B cell (primary cell): ENCODE results near the gene SNRPF. TPM values are rescaled to one million over a fixed set of nuclear protein-coding genes. Genes with fewer than 3 reads are reported as not detected.

ENCODE experiments used
- ATAC-seq: fragments of 200-7000 bp; cut with Tn5 transposase; one replicate; pipeline ENCODE4 v1.10.0; 2021; ENCODE audit warnings: low read depth, mild to moderate bottlenecking, moderate number of reproducible peaks, moderate library complexity
- CTCF ChIA-PET: fragments of 350-600 bp; sonication (Branson Sonifier 250); formaldehyde crosslinking; loops from one replicate; lab custom pipeline; 2021; ENCODE audit warnings: antibody characterized with exemption, inconsistent platforms; lab: Charles Lee
- POLR2A ChIA-PET: fragments of 350-600 bp; sonication (Branson Sonifier 250); formaldehyde crosslinking; loops from one replicate; lab custom pipeline; 2021; ENCODE audit warnings: antibody characterized with exemption; lab: Charles Lee
- DNase-seq: peaks from one replicate; pipeline ENCODE4 v3.0.0; 2013
- H2AFZ ChIP-seq: 2 replicates; pipeline ENCODE4 v1.6.1; 2012; ENCODE audit warnings: mild to moderate bottlenecking, low read depth, low read length; ENCODE audit not compliant: insufficient read depth, poor library complexity, severe bottlenecking
- H3K27ac ChIP-seq, 2 donors: 1 replicate in 1 of 2; 2 replicates in 1 of 2; pipeline ENCODE4 v1.5.1; 2012 to 2013; ENCODE audit warnings: low read length in 2 of 2, mild to moderate bottlenecking in 2 of 2, moderate library complexity in 1 of 2
- H3K27me3 ChIP-seq, 4 experiments: fragments of 200-600 bp in 1 of 4; sonication (generic) in 1 of 4; replicated peaks in 1 of 4; 1 replicate in 2 of 4; 2 replicates in 2 of 4; pipeline versions ENCODE4 v1.6.1 to v1.7.0; 2013 to 2016; ENCODE audit warnings: low read length in 3 of 4, mild to moderate bottlenecking in 2 of 4, mixed read lengths in 1 of 4, moderate library complexity in 1 of 4; ENCODE audit not compliant: insufficient read depth in 4 of 4, control insufficient read depth in 3 of 4; ENCODE audit errors: control extremely low read depth in 1 of 4
- H3K36me3 ChIP-seq, 2 experiments: replicated peaks in 1 of 2; 1 replicate in 1 of 2; 2 replicates in 1 of 2; pipeline versions ENCODE4 v1.6.1 to v1.7.1; 2013; ENCODE audit warnings: low read length in 1 of 2; ENCODE audit not compliant: insufficient read depth in 2 of 2, control insufficient read depth in 1 of 2; ENCODE audit errors: control extremely low read depth in 1 of 2, extremely low read depth in 1 of 2
- H3K4me1 ChIP-seq, 2 donors: fragments of 200-600 bp in 1 of 2; sonication (generic) in 1 of 2; 1 replicate in 1 of 2; 2 replicates in 1 of 2; pipeline versions ENCODE4 v1.5.1 to v1.6.1; 2013 to 2017; ENCODE audit warnings: low read length in 2 of 2; ENCODE audit not compliant: control insufficient read depth in 2 of 2, insufficient read depth in 2 of 2
- H3K4me2 ChIP-seq: replicated peaks from 2 replicates; pipeline ENCODE3; 2012; ENCODE audit warnings: mild to moderate bottlenecking, low read depth, low read length; ENCODE audit not compliant: poor library complexity, severe bottlenecking
- H3K4me3 ChIP-seq, 5 experiments: fragments of 200-600 bp in 1 of 5; sonication (generic) in 1 of 5; 1 replicate in 3 of 5; 2 replicates in 2 of 5; pipeline versions ENCODE4 v1.5.1 to v1.7.0; 2011 to 2016; ENCODE audit warnings: low read length in 4 of 5, mild to moderate bottlenecking in 4 of 5, low read depth in 2 of 5, control low read depth in 1 of 5, moderate library complexity in 1 of 5; ENCODE audit not compliant: insufficient read depth in 1 of 5; ENCODE audit errors: control extremely low read depth in 1 of 5, extremely low read depth in 1 of 5
- H3K79me2 ChIP-seq: fragments of 200-600 bp; sonication (generic); one replicate; pipeline ENCODE4 v1.6.0; 2016; ENCODE audit warnings: low read length; ENCODE audit not compliant: control insufficient read depth, insufficient read depth
- H3K9ac ChIP-seq: fragments of 200-600 bp; sonication (generic); 2 replicates; pipeline ENCODE4 v1.6.1; 2017; ENCODE audit warnings: mild to moderate bottlenecking, low read length, moderate library complexity
- H3K9me3 ChIP-seq, 3 donors: one replicate each; pipeline versions ENCODE4 v1.6.1 to v1.7.1; 2013; ENCODE audit warnings: low read length in 2 of 3; ENCODE audit not compliant: control insufficient read depth in 2 of 3, insufficient read depth in 1 of 3; ENCODE audit errors: control extremely low read depth in 1 of 3
- H4K20me1 ChIP-seq: 2 replicates; pipeline ENCODE4 v1.6.0; 2012; ENCODE audit warnings: mild to moderate bottlenecking, low read length; ENCODE audit not compliant: insufficient read depth, control insufficient read depth, poor library complexity, severe bottlenecking
- H3K27ac Mint-ChIP-seq: one replicate; pipeline ENCODE4 v1.8.0; 2021; ENCODE audit warnings: mixed read lengths
- H3K27me3 Mint-ChIP-seq: one replicate; pipeline ENCODE4 v1.8.0; 2021; ENCODE audit warnings: mixed read lengths
- H3K4me1 Mint-ChIP-seq: one replicate; pipeline ENCODE4 v1.8.0; 2021; ENCODE audit warnings: mixed read lengths
- H3K4me3 Mint-ChIP-seq: one replicate; pipeline ENCODE4 v1.8.0; 2021; ENCODE audit warnings: mixed read lengths
- H3K9me3 Mint-ChIP-seq: one replicate; pipeline ENCODE4 v1.8.0; 2022; ENCODE audit warnings: mixed read lengths; ENCODE audit not compliant: insufficient read depth
- EZH2 ChIP-seq: IDR thresholded peaks from 2 replicates; pipeline ENCODE4 v1.6.1; 2012; ENCODE audit warnings: borderline replicate concordance, low read depth, mild to moderate bottlenecking, moderate library complexity, low read length; ENCODE audit not compliant: insufficient read depth, poor library complexity, severe bottlenecking
- WGBS: methylation state at CpG from one replicate; pipeline ENCODE4 v1.1.5; 2013; ENCODE audit warnings: missing lambda C conversion rate; ENCODE audit not compliant: insufficient coverage; 5-methylcytosine and 5-hydroxymethylcytosine counted together
- intact Hi-C: fragments of 100-400 bp; cut with micrococcal nuclease; formaldehyde crosslinking; loops from one replicate; pipeline ENCODE4 v1.10.0; 2022
- polyA plus RNA-seq: library from polyadenylated mRNA; depleted of rRNA; stranded (reverse); fragments of >200 nt; gene quantifications from 2 replicates; pipeline ENCODE4 v1.2.3, GENCODE V29; 2012
- total RNA-seq, 2 donors: library from RNA; stranded (reverse); fragments of 120-200 nt in 1 of 2; gene quantifications; 1 replicate in 1 of 2; 2 replicates in 1 of 2; pipeline versions ENCODE4 v1.2.3 to v1.2.4, GENCODE V29; 2013 to 2022
- TF ChIP-seq, protein P1 (sequence below): fragments of 200-600 bp; IDR thresholded peaks from one replicate; pipeline ENCODE4 v1.8.0; 2022; ENCODE audit warnings: antibody characterized with exemption, mild to moderate bottlenecking

Gene SNRPF
- total and polyA plus RNA-seq, 2 donors (not counting 1 experiment from before 2014, with no cell fraction given) = 10.5 to 23.8 TPM

DNA sequence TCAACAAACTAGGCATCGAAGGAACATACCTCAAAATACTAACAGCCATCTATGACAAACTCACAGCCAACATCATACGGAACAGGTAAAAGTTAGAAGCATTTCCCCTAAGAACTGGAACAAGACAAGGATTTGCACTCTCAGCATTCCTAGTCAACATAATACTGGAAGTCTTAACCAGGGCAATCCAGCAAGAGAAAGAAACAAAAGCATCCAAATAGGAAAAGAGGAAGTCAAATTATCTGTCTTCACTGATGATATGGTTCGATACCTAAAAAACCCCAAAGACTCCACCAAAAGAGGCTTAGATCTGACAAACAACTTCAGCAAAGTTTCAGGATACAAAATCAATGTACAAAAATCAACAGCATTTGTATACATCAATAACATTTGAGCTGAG lies 51.1 kb downstream of the SNRPF start:
- WGBS = 100% methylated on average over 2 of the region's 3 CpGs
- Histone ChIP-seq H3K79me2 (no peaks in the 10 kb centered on the region), H3K27me3 (no peaks in the 10 kb centered on the region), H3K9ac (no peak overlapping the region), H3K4me3 (no peak overlapping the region), H2AFZ (no peak overlapping the region), H3K27ac (no peak overlapping the region), H3K36me3 (no peaks in the 10 kb centered on the region), H3K4me1 (no peaks in the 10 kb centered on the region), H3K9me3 (no peaks in the 10 kb centered on the region), H4K20me1 (no peaks in the 10 kb centered on the region), H3K4me2 (no peak overlapping the region)
- POLR2A ChIA-PET = no interaction called here
- CTCF ChIA-PET = no interaction called here
- no peak for DNase-seq
- H3K4me1 Mint-ChIP-seq = no peaks in the 10 kb centered on the region
- no peak for TF ChIP-seq EZH2
- TF ChIP-seq, protein P1, sequence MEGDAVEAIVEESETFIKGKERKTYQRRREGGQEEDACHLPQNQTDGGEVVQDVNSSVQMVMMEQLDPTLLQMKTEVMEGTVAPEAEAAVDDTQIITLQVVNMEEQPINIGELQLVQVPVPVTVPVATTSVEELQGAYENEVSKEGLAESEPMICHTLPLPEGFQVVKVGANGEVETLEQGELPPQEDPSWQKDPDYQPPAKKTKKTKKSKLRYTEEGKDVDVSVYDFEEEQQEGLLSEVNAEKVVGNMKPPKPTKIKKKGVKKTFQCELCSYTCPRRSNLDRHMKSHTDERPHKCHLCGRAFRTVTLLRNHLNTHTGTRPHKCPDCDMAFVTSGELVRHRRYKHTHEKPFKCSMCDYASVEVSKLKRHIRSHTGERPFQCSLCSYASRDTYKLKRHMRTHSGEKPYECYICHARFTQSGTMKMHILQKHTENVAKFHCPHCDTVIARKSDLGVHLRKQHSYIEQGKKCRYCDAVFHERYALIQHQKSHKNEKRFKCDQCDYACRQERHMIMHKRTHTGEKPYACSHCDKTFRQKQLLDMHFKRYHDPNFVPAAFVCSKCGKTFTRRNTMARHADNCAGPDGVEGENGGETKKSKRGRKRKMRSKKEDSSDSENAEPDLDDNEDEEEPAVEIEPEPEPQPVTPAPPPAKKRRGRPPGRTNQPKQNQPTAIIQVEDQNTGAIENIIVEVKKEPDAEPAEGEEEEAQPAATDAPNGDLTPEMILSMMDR = no peak
- H3K4me3 Mint-ChIP-seq = no peak overlapping the region
- intact Hi-C loops = no loop called here
- H3K27ac Mint-ChIP-seq = no peak overlapping the region
- ATAC-seq = no peak
- H3K27me3 Mint-ChIP-seq = peaks cover 26% of the 10 kb centered on the region
- no peaks in the 10 kb centered on the region for H3K9me3 Mint-ChIP-seq

Other genes with a start within 250 kb of the SNRPF start
- not detected in 2 replicates for gene NTN4, start 68.2 kb upstream of the SNRPF start, total RNA-seq
- not detected in 2 replicates for gene NTN4, start 68.2 kb upstream of the SNRPF start, polyA plus RNA-seq
- gene CCDC38, start 83.7 kb downstream of the SNRPF start, total RNA-seq = 1.00 and 1.3 TPM in 2 replicates
- 0.09 TPM in 1 of 2 replicates, not detected in the other for gene CCDC38, start 83.7 kb downstream of the SNRPF start, polyA plus RNA-seq
- gene AMDHD1, start 84.4 kb downstream of the SNRPF start, total RNA-seq = 1.3 and 1.5 TPM in 2 replicates
- 2.3 TPM in 2 replicates for gene AMDHD1, start 84.4 kb downstream of the SNRPF start, polyA plus RNA-seq
- gene HAL, start 137.4 kb downstream of the SNRPF start, total RNA-seq = 4.8 and 5.9 TPM in 2 replicates
- gene HAL, start 137.4 kb downstream of the SNRPF start, polyA plus RNA-seq = 1.3 and 2.0 TPM in 2 replicates
- 158 and 167 TPM in 2 replicates for gene LTA4H, start 176.6 kb downstream of the SNRPF start, total RNA-seq
- gene LTA4H, start 176.6 kb downstream of the SNRPF start, polyA plus RNA-seq = 129 and 153 TPM in 2 replicates